GM13977 (cell line): Measurements from ENCODE around the gene VEPH1.

Source experiments
- DNase-seq: peaks from one replicate; pipeline ENCODE4 v3.0.0; 2012; ENCODE audit warnings: low spot score
- CTCF ChIP-seq: IDR thresholded peaks from 2 replicates; pipeline ENCODE4 v1.5.1; 2012; ENCODE audit warnings: mild to moderate bottlenecking, control low read depth; ENCODE audit not compliant: insufficient read depth; ENCODE audit errors: extremely low read depth, missing control alignments
- in situ Hi-C: fragments of 300-500 bp; cut with MboI; formaldehyde crosslinking; loops from one replicate; pipeline ENCODE4 v1.12.0; 2022; ENCODE audit warnings: low sequenced_read_pairs, low pct_unique_long_range_greater_than_20kb, mixed read lengths, inconsistent platforms; ENCODE audit not compliant: unreplicated experiment

VEPH1 gene

GRCh38 chr3:157226173-157226847 lies 276.9 kb downstream of the VEPH1 start:
- no peak for DNase-seq
- TF ChIP-seq CTCF, result no peak
- in situ Hi-C loops, result no loop called here

- no peak for TF ChIP-seq CTCF
- in situ Hi-C loops, result no loop called here
- no peak for DNase-seq
These were observed 278.2 kb downstream of the VEPH1 start for GRCh38 chr3:157225001-157225400.

- in situ Hi-C loops, result no loop called here
- no peak for TF ChIP-seq CTCF
- no peak for DNase-seq
These were observed 282.3 kb downstream of the VEPH1 start for GRCh38 chr3:157220883-157221282.

- no peak for DNase-seq
- in situ Hi-C loops, result no loop called here
- TF ChIP-seq CTCF, result no peak
These were observed 283.0 kb downstream of the VEPH1 start for GRCh38 chr3:157220211-157220610.

- in situ Hi-C loops, result no loop called here
- TF ChIP-seq CTCF, result no peak
- no peak for DNase-seq
These were observed 284.0 kb downstream of the VEPH1 start for GRCh38 chr3:157219215-157219614.
